K562 (cell line): ENCODE data around the gene TMEM141. TPM values are rescaled to one million over a fixed set of nuclear protein-coding genes. Genes with fewer than 3 reads are reported as not detected.

Experiments used
- ATAC-seq: fragments of 200-7000 bp; cut with Tn5 transposase; 3 replicates; pipeline ENCODE4 v1.9.1; 2020; ENCODE audit warnings: moderate library complexity
- BruUV-seq: library from RNA; stranded (reverse); fragments of 400-500 nt; replicated peaks from 2 replicates; lab custom pipeline; 2021; lab: Mats Ljungman, UMichigan
- CTCF ChIA-PET: fragments of 300-600 bp; formaldehyde crosslinking; extraction: SDS; loops from one replicate; lab custom pipeline; 2021; ENCODE audit warnings: low intra/inter-chr PET ratio; lab: Yijun Ruan, JAX
- POLR2A ChIA-PET: fragments of 300-600, 350-650 bp; sonication (Branson Sonifier 250); formaldehyde crosslinking; extraction: SDS; loops from one replicate; lab custom pipeline; 2021; ENCODE audit warnings: antibody characterized with exemption, inconsistent platforms; lab: Yijun Ruan, JAX
- DNase-seq, 4 experiments: peaks; one replicate each; pipeline versions ENCODE4 v3.0.0 to v3.0.0-alpha.2; 2011 to 2018; ENCODE audit warnings: low spot score in 3 of 4, mixed read lengths in 3 of 4; ENCODE audit errors: extremely low read depth in 1 of 4
- FAIRE-seq: peaks from 2 replicates; lab custom pipeline; 2011; peaks lifted over from hg19 to GRCh38; lab: Jason Lieb, UNC
- H2AFZ ChIP-seq: 2 replicates; pipeline ENCODE4 v1.6.0; 2011; ENCODE audit warnings: low read depth, low read length, control low read depth, inconsistent platforms
- H3K27ac ChIP-seq: fragments of 200-600 bp; 3 replicates; pipeline ENCODE4 v1.8.0; 2011; ENCODE audit warnings: low read depth, mild to moderate bottlenecking, control low read depth, inconsistent platforms, low read length, moderate library complexity, mixed read lengths; ENCODE audit errors: extremely low read depth
- H3K27me3 ChIP-seq, 2 experiments: fragments of 300-600 bp in 1 of 2; 2 replicates in 1 of 2; 3 replicates in 1 of 2; pipeline versions ENCODE4 v1.6.0 to v1.8.0; 2011; ENCODE audit warnings: inconsistent platforms in 2 of 2, low read length in 2 of 2, mild to moderate bottlenecking in 1 of 2, mixed read lengths in 1 of 2, moderate library complexity in 1 of 2; ENCODE audit not compliant: control insufficient read depth in 2 of 2, insufficient read depth in 2 of 2
- H3K36me3 ChIP-seq: fragments of 300-600 bp; 3 replicates; pipeline ENCODE4 v1.8.0; 2011; ENCODE audit warnings: mild to moderate bottlenecking, low read length, inconsistent platforms; ENCODE audit not compliant: control insufficient read depth, insufficient read depth
- H3K4me1 ChIP-seq, 2 experiments: fragments of 200-600 bp in 1 of 2; replicated peaks in 1 of 2; 2 replicates in 1 of 2; 3 replicates in 1 of 2; pipeline versions ENCODE4 v1.5.1 to v1.8.0; 2011; ENCODE audit warnings: inconsistent platforms in 2 of 2, low read length in 2 of 2, mild to moderate bottlenecking in 1 of 2, mixed read lengths in 1 of 2, moderate library complexity in 1 of 2; ENCODE audit not compliant: control insufficient read depth in 2 of 2, insufficient read depth in 2 of 2
- H3K4me2 ChIP-seq: 2 replicates; pipeline ENCODE4 v1.6.1; 2011; ENCODE audit warnings: low read length, control low read depth, inconsistent platforms, mixed read lengths; ENCODE audit not compliant: insufficient read depth
- H3K4me3 ChIP-seq: fragments of 200-600 bp; sonication (generic), shearing (Covaris generic); 2 replicates; pipeline ENCODE4 v1.5.1; 2016; ENCODE audit warnings: control low read depth, inconsistent platforms
- H3K79me2 ChIP-seq: fragments of 200-600 bp; 3 replicates; pipeline ENCODE4 v1.8.0; 2011; ENCODE audit warnings: low read length, inconsistent platforms; ENCODE audit not compliant: control insufficient read depth, insufficient read depth
- H3K9ac ChIP-seq, 2 experiments: 2 replicates each; pipeline versions ENCODE4 v1.6.0 to v1.6.1; 2011; ENCODE audit warnings: low read depth in 2 of 2, low read length in 2 of 2, control low read depth in 1 of 2, inconsistent platforms in 1 of 2, mild to moderate bottlenecking in 1 of 2, mixed read lengths in 1 of 2; ENCODE audit not compliant: insufficient read depth in 1 of 2
- H3K9me1 ChIP-seq: one replicate; pipeline ENCODE4 v1.6.0; 2011; ENCODE audit warnings: inconsistent platforms, mild to moderate bottlenecking, low read length, moderate library complexity; ENCODE audit not compliant: control insufficient read depth, insufficient read depth
- H3K9me3 ChIP-seq: replicated peaks from 2 replicates; pipeline ENCODE4 v1.5.1; 2011; ENCODE audit warnings: low read depth, low read length, inconsistent platforms; ENCODE audit not compliant: control insufficient read depth, insufficient read depth
- H4K20me1 ChIP-seq: replicated peaks from 2 replicates; pipeline ENCODE4 v1.6.1; 2011; ENCODE audit warnings: low read length, inconsistent platforms, mixed read lengths; ENCODE audit not compliant: control insufficient read depth, insufficient read depth
- CREM ChIP-seq: IDR thresholded peaks from 2 replicates; pipeline ENCODE4 v1.6.1; 2014; ENCODE audit warnings: antibody characterized with exemption, low read depth
- CXXC5 ChIP-seq: fragments of 250-450 bp; sonication (Bioruptor Pico); IDR thresholded peaks from 2 replicates; pipeline ENCODE4 v1.8.0; 2022; ENCODE audit warnings: inconsistent platforms, mild to moderate bottlenecking, moderate library complexity
- E2F6 ChIP-seq, 2 experiments: IDR thresholded peaks; 2 replicates each; pipeline ENCODE4 v1.6.1; 2011; ENCODE audit warnings: borderline replicate concordance in 1 of 2, control low read depth in 1 of 2, low read depth in 1 of 2, low read length in 1 of 2, mild to moderate bottlenecking in 1 of 2, mixed read lengths in 1 of 2, moderate library complexity in 1 of 2; ENCODE audit not compliant: insufficient read depth in 1 of 2, insufficient read length in 1 of 2, poor library complexity in 1 of 2, severe bottlenecking in 1 of 2; ENCODE audit errors: extremely low read depth in 1 of 2
- HLTF ChIP-seq: fragments of 450-650 bp; IDR thresholded peaks from 2 replicates; pipeline ENCODE4 v1.6.1; 2016
- MAZ ChIP-seq, 2 experiments: fragments of 450-650 bp in 1 of 2; sonication (generic) in 1 of 2; formaldehyde crosslinking; IDR thresholded peaks in 1 of 2; conservative IDR thresholded peaks in 1 of 2; 2 replicates each; pipeline versions ENCODE4 v1.4.0 to v1.5.0; 2020; ENCODE audit warnings: mild to moderate bottlenecking in 1 of 2, missing genetic modification reagents in 1 of 2
- MYC ChIP-seq, 2 experiments: fragments of 250-450 bp in 1 of 2; sonication (Bioruptor Pico) in 1 of 2; IDR thresholded peaks; 2 replicates each; pipeline versions ENCODE4 v1.5.1 to v1.6.1; 2012 to 2021; ENCODE audit warnings: low read depth in 2 of 2, borderline replicate concordance in 1 of 2, improper control_type of control experiment in 1 of 2, low read length in 1 of 2, mild to moderate bottlenecking in 1 of 2, moderate library complexity in 1 of 2
- NR2C2 ChIP-seq, 2 experiments: fragments of 200-800 bp in 1 of 2; sonication (Bioruptor generic) in 1 of 2; sonication (generic) in 1 of 2; formaldehyde crosslinking in 1 of 2; IDR thresholded peaks; 2 replicates each; pipeline versions ENCODE4 v1.6.1 to v1.8.0; 2016 to 2022; ENCODE audit warnings: mild to moderate bottlenecking in 1 of 2, missing compliant biosample characterization in 1 of 2, missing genetic modification characterization in 1 of 2, missing genetic modification reagents in 1 of 2
- TFE3 ChIP-seq: fragments of 450-650 bp; formaldehyde crosslinking; IDR thresholded peaks from 2 replicates; pipeline ENCODE4 v1.4.0; 2020; ENCODE audit warnings: mild to moderate bottlenecking, mixed read lengths
- U2AF2 ChIP-seq: fragments of 200-400 bp; formaldehyde crosslinking; optimal IDR thresholded peaks from 2 replicates; pipeline ENCODE3; 2017; ENCODE audit warnings: low read depth, mild to moderate bottlenecking, low read length
- VEZF1 ChIP-seq: fragments of 200-800 bp; sonication (Bioruptor generic); IDR thresholded peaks from 2 replicates; pipeline ENCODE4 v1.6.1; 2017; ENCODE audit warnings: missing genetic modification characterization, missing compliant biosample characterization
- ZNF584 ChIP-seq: fragments of 200-800 bp; sonication (Bioruptor generic); IDR thresholded peaks from 2 replicates; pipeline ENCODE4 v1.6.1; 2016; ENCODE audit warnings: low read depth, mild to moderate bottlenecking, missing genetic modification characterization, missing compliant biosample characterization
- whole genome bisulfite sequencing: fragments of 100-300 bp; shearing (Covaris generic); methylation state at CpG from one replicate; pipeline ENCODE4 v1.1.6; 2016; ENCODE audit warnings: low coverage, mixed read lengths; ENCODE audit not compliant: insufficient coverage; ENCODE audit errors: missing lambda C conversion rate; 5-methylcytosine and 5-hydroxymethylcytosine counted together
- in situ Hi-C: fragments of 300-500 bp; cut with MboI; formaldehyde crosslinking; loops from 4 replicates; pipeline ENCODE4 v1.15.0; 2018; ENCODE audit warnings: inconsistent platforms, mixed read lengths
- intact Hi-C: fragments of 100-400 bp; cut with micrococcal nuclease; formaldehyde crosslinking; loops from 2 replicates; pipeline ENCODE4 v1.14.2; 2022
- polyA plus RNA-seq, 8 experiments: library from polyadenylated mRNA; depleted of rRNA in 4 of 8; stranded (reverse) in 5 of 8; unstranded in 3 of 8; fragments of >200 nt; fragmentation: Nextera tagmentation in 2 of 8; fragmentation: Illumina TruSeq in 1 of 8; extraction: Ambion mirVana in 2 of 8; extraction: Trizol in 1 of 8; gene quantifications; 2 replicates each; pipeline versions ENCODE4 v1.2.1 to v1.2.3, GENCODE V29; 2011 to 2014; ENCODE audit warnings: inconsistent platforms in 1 of 8, missing spikeins in 1 of 8
- total RNA-seq, 7 experiments: library from RNA; depleted of rRNA in 6 of 7; stranded (reverse); fragments of >200 nt in 6 of 7; fragmentation: Illumina TruSeq in 2 of 7; extraction: Trizol in 2 of 7; gene quantifications; 2 replicates each; pipeline versions ENCODE4 v1.2.1 to v1.2.3, GENCODE V29; 2011 to 2021; ENCODE audit warnings: low replicate concordance in 1 of 7
- TF ChIP-seq, protein P1 (sequence below): fragments of 250-450 bp; sonication (Bioruptor Pico); IDR thresholded peaks from 2 replicates; pipeline ENCODE4 v1.8.0; 2021; ENCODE audit warnings: borderline replicate concordance, mild to moderate bottlenecking, moderate library complexity; ENCODE audit not compliant: poor library complexity, severe bottlenecking
- TF ChIP-seq, protein P2 (sequence below): sonication (generic); formaldehyde crosslinking; IDR thresholded peaks from 2 replicates; pipeline ENCODE4 v1.9.0; 2022; ENCODE audit warnings: mild to moderate bottlenecking, missing genetic modification reagents

The TMEM141 gene
- total and polyA plus RNA-seq, 9 of the 15 experiments (the other 6 are each of a cell fraction or from before 2014, with no cell fraction given): 21.5 to 123 (median 74.8) TPM

DNA sequence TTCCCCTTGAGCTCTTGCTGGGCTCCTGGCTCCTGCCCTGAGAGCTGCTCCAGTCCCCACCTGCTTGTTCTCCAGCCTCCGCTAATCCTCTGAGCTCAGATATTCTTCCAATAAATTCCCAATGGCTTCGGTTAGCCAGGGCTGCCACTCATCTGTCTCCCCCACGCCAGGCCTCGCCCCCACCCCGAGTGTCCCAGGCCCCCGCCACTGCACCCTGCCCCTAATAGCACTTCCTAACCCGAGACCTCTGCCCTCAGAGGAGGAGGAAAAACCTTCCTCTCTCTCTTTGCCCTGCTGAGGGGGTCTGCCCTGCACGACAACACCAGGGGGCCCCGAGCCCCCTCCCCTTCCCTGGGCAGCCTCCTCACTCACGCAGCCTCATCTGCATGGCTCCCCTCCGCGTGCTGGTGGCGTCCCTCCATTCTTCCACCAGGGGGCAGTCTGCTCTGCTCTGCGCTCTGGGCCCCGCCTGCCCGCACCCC lies 21.4 kb upstream of the TMEM141 start:
- peak overlapping the region; percentile 58 for H3K4me2 ChIP-seq
- TF ChIP-seq TFE3 (CRISPR knock-in tag) (no peak), U2AF2 (no peak), MYC (IDR thresholded peaks at IDR 0.05; ENCODE audit: low read depth, low read length) (peak; percentile 59), MYC (CRISPR knock-in tag; IDR thresholded peaks at IDR 0.05; ENCODE audit: borderline replicate concordance, low read depth) (no peak), HLTF (no peak), ZNF584 (CRISPR knock-in tag) (no peak), E2F6 (IDR thresholded peaks at IDR 0.05; ENCODE audit: borderline replicate concordance in 1 of 2, extremely low read depth in 1 of 2, insufficient read depth in 1 of 2, insufficient read length in 1 of 2, low read depth in 1 of 2, low read length in 1 of 2, poor library complexity in 1 of 2, severe bottlenecking in 1 of 2) (peak in 1 of 2 experiments; percentile 62), MAZ (CRISPR knock-in tag; conservative IDR thresholded peaks at IDR 0.05 in 1 of 2, IDR thresholded peaks at IDR 0.05 in 1 of 2) (peak in 1 of 2 experiments; percentile 39; a peak in 2 of 4 replicates), CXXC5 (CRISPR knock-in tag) (peak; percentile 28; the same call in 1 of the 2 replicates), VEZF1 (CRISPR knock-in tag) (peak; percentile 61), CREM (peak; percentile 38; the same call in 1 of the 2 replicates), NR2C2 (CRISPR knock-in tag; IDR thresholded peaks at IDR 0.05) (no peak), NR2C2 (tag; IDR thresholded peaks at IDR 0.05) (no peak)
- TF ChIP-seq, protein P1, sequence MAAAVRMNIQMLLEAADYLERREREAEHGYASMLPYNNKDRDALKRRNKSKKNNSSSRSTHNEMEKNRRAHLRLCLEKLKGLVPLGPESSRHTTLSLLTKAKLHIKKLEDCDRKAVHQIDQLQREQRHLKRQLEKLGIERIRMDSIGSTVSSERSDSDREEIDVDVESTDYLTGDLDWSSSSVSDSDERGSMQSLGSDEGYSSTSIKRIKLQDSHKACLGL: no peak
- TF ChIP-seq, protein P2, sequence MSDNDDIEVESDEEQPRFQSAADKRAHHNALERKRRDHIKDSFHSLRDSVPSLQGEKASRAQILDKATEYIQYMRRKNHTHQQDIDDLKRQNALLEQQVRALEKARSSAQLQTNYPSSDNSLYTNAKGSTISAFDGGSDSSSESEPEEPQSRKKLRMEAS (CRISPR knock-in tag): peak; percentile 60

More for the DNA sequence above, 21.4 kb upstream of the TMEM141 start:
- 14% methylated on average over 5 of the region's 16 CpGs for WGBS
- ChIA-PET POLR2A (interaction anchor here (1.1 kb wide), 1 partner anchor 9 kb away, joined by 4 read pairs; no protein-coding TSS in a partner anchor), CTCF (interaction anchor here (0.6 kb wide), 1 partner anchor 15 kb away, joined by 3 read pairs; no protein-coding TSS in a partner anchor)
- Histone ChIP-seq H2AFZ (peak overlapping the region; percentile 83), H3K9ac (peak overlapping the region in 1 of 2 experiments; percentile 84; a peak in 1 of 4 replicates), H3K27me3 (peaks cover 0 to 5% of the 10 kb centered on the region in 2 experiments; a peak in 1 of 5 replicates), H3K36me3 (no peaks in the 10 kb centered on the region), H3K79me2 (no peaks in the 10 kb centered on the region), H3K9me3 (peaks cover 11% of the 10 kb centered on the region), H3K4me3 (no peak overlapping the region), H3K27ac (no peak overlapping the region), H3K4me1 (peaks cover 10 to 20% of the 10 kb centered on the region in 2 experiments; a peak in 4 of 5 replicates), H3K9me1 (no peaks in the 10 kb centered on the region), H4K20me1 (no peaks in the 10 kb centered on the region)
- no TSS peak for BruUV-seq
- ATAC-seq (peak; percentile 93), DNase-seq (peak; percentile 67 to 78 (median 72)), FAIRE-seq (no peak)
- intact Hi-C loops: no loop called here
- in situ Hi-C loops: loop anchor here (5.0 kb wide), 1 partner anchor 268 kb away; no protein-coding TSS in a partner anchor
